Caco-2 (cell line): ENCODE results near the gene ANKFN1. TPM values are rescaled to one million over a fixed set of nuclear protein-coding genes. Genes with fewer than 3 reads are reported as not detected.
A peak's percentile ranks its signal among the peaks of the same experiment; 100 is the strongest.

Experiments used
- BruUV-seq: library from RNA; stranded (reverse); fragments of 400-500 nt; replicated peaks from 2 replicates; lab custom pipeline; 2021; lab: Mats Ljungman, UMichigan
- CTCF ChIA-PET: fragments of 300-600 bp; sonication (Branson Sonifier 250); formaldehyde crosslinking; loops from one replicate; lab custom pipeline; 2022; ENCODE audit warnings: antibody characterized with exemption; lab: Charles Lee
- POLR2A ChIA-PET: fragments of 300-600 bp; sonication (Branson Sonifier 250); formaldehyde crosslinking; loops from one replicate; lab custom pipeline; 2022; ENCODE audit warnings: antibody characterized with exemption; lab: Charles Lee
- DNase-seq, 2 experiments: peaks; one replicate each; pipeline versions ENCODE4 v3.0.0 to v3.0.0-alpha.2; 2020 to 2022
- H3K27me3 ChIP-seq: replicated peaks from 2 replicates; pipeline ENCODE4 v1.6.0; 2011; ENCODE audit warnings: low read length; ENCODE audit not compliant: control insufficient read depth, insufficient read depth
- H3K36me3 ChIP-seq: 2 replicates; pipeline ENCODE4 v1.5.1; 2011; ENCODE audit warnings: low read length; ENCODE audit not compliant: control insufficient read depth, insufficient read depth
- H3K4me1 ChIP-seq: fragments of 250-450 bp; sonication (Bioruptor Pico); 2 replicates; pipeline ENCODE4 v1.5.1; 2020; ENCODE audit warnings: mild to moderate bottlenecking
- H3K4me3 ChIP-seq: 2 replicates; pipeline ENCODE4 v1.5.1; 2011; ENCODE audit warnings: low read depth, mild to moderate bottlenecking, control low read depth, low read length
- H3K9me3 ChIP-seq: fragments of 250-450 bp; sonication (Bioruptor Pico); 2 replicates; pipeline ENCODE4 v1.5.1; 2020; ENCODE audit warnings: mild to moderate bottlenecking, moderate library complexity
- H3K27ac Mint-ChIP-seq: one replicate; pipeline ENCODE4 v1.8.0; 2022; ENCODE audit warnings: mixed read lengths; ENCODE audit not compliant: unreplicated experiment
- H3K27me3 Mint-ChIP-seq: one replicate; pipeline ENCODE4 v1.8.0; 2022; ENCODE audit warnings: mixed read lengths; ENCODE audit not compliant: insufficient read depth, unreplicated experiment
- H3K36me3 Mint-ChIP-seq: one replicate; pipeline ENCODE4 v1.8.0; 2022; ENCODE audit warnings: mild to moderate bottlenecking, mixed read lengths; ENCODE audit not compliant: insufficient read depth, unreplicated experiment
- H3K4me1 Mint-ChIP-seq: one replicate; pipeline ENCODE4 v1.8.0; 2022; ENCODE audit warnings: low read depth, mixed read lengths; ENCODE audit not compliant: unreplicated experiment
- H3K4me3 Mint-ChIP-seq: one replicate; pipeline ENCODE4 v1.8.0; 2022; ENCODE audit warnings: mild to moderate bottlenecking, moderate library complexity, mixed read lengths; ENCODE audit not compliant: unreplicated experiment
- H3K9me3 Mint-ChIP-seq: one replicate; pipeline ENCODE4 v1.8.0; 2022; ENCODE audit warnings: mixed read lengths; ENCODE audit not compliant: unreplicated experiment
- intact Hi-C: fragments of 100-400 bp; cut with micrococcal nuclease; formaldehyde crosslinking; loops from one replicate; pipeline ENCODE4 v1.10.0; 2022; ENCODE audit not compliant: unreplicated experiment
- total RNA-seq: library from RNA; stranded (reverse); gene quantifications from 2 replicates; pipeline ENCODE4 v1.2.3, GENCODE V29; 2022
- TF ChIP-seq, protein P1 (sequence below), 2 experiments: fragments of 200-600 bp in 1 of 2; IDR thresholded peaks; 1 replicate in 1 of 2; 2 replicates in 1 of 2; pipeline versions ENCODE4 v1.5.1 to v1.8.0; 2011 to 2022; ENCODE audit warnings: antibody characterized with exemption in 1 of 2, control low read depth in 1 of 2, inconsistent platforms in 1 of 2, low read depth in 1 of 2, low read length in 1 of 2, mild to moderate bottlenecking in 1 of 2, moderate library complexity in 1 of 2; ENCODE audit not compliant: insufficient read depth in 1 of 2, severe bottlenecking in 1 of 2, unreplicated experiment in 1 of 2

Gene ANKFN1
- total RNA-seq, 1 experiment from 2014 or later: 0.34 TPM

DNA sequence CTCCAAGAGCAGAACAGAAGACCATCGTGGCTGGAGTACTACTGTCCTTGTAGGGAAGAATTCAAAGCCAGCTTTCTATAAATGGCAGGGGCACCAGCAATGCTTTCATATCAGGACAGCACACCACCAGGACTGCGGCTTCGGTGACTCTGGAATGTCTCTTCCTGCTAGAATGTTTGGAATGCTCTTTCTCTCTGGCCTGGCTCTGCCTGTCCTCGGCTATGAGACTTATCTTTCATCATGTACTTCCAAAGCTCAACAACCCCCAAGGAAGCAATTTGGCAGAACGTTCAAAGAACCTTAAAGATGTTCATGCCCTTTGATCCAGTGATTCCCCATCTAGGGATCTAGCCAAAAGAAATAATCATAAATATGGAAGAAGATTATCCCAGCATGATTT lies 387.6 kb downstream of the ANKFN1 start:
- no peaks in the 10 kb centered on the region for H3K4me1 ChIP-seq
- no peak overlapping the region for H3K4me3 Mint-ChIP-seq
- peaks cover 15% of the 10 kb centered on the region for H3K9me3 Mint-ChIP-seq
- ChIA-PET POLR2A (no interaction called here), CTCF (no interaction called here)
- no peaks in the 10 kb centered on the region for H3K27me3 ChIP-seq
- intact Hi-C loops: no loop called here
- no peak overlapping the region for H3K4me3 ChIP-seq
- H3K27ac Mint-ChIP-seq: no peak overlapping the region
- H3K4me1 Mint-ChIP-seq: no peaks in the 10 kb centered on the region
- H3K9me3 ChIP-seq: no peaks in the 10 kb centered on the region
- no peaks in the 10 kb centered on the region for H3K36me3 Mint-ChIP-seq
- TF ChIP-seq, protein P1, sequence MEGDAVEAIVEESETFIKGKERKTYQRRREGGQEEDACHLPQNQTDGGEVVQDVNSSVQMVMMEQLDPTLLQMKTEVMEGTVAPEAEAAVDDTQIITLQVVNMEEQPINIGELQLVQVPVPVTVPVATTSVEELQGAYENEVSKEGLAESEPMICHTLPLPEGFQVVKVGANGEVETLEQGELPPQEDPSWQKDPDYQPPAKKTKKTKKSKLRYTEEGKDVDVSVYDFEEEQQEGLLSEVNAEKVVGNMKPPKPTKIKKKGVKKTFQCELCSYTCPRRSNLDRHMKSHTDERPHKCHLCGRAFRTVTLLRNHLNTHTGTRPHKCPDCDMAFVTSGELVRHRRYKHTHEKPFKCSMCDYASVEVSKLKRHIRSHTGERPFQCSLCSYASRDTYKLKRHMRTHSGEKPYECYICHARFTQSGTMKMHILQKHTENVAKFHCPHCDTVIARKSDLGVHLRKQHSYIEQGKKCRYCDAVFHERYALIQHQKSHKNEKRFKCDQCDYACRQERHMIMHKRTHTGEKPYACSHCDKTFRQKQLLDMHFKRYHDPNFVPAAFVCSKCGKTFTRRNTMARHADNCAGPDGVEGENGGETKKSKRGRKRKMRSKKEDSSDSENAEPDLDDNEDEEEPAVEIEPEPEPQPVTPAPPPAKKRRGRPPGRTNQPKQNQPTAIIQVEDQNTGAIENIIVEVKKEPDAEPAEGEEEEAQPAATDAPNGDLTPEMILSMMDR (IDR thresholded peaks at IDR 0.05; ENCODE audit: insufficient read depth in 1 of 2, low read depth in 1 of 2, low read length in 1 of 2, severe bottlenecking in 1 of 2, unreplicated experiment in 1 of 2): no peak
- DNase-seq: peak; percentile 6 to 43
- H3K36me3 ChIP-seq: no peaks in the 10 kb centered on the region
- no TSS peak for BruUV-seq
- H3K27me3 Mint-ChIP-seq: peaks cover 5% of the 10 kb centered on the region

GRCh38 chr17:56543280-56543679 lies 390.0 kb downstream of the ANKFN1 start:
- H3K9me3 ChIP-seq: no peaks in the 10 kb centered on the region
- H3K4me1 ChIP-seq: no peaks in the 10 kb centered on the region
- BruUV-seq: no TSS peak
- Mint-ChIP-seq H3K27me3 (peaks cover 5% of the 10 kb centered on the region), H3K4me1 (no peaks in the 10 kb centered on the region), H3K9me3 (peaks cover 15% of the 10 kb centered on the region), H3K4me3 (no peak overlapping the region), H3K36me3 (no peaks in the 10 kb centered on the region), H3K27ac (no peak overlapping the region)
- intact Hi-C loops: no loop called here
- TF ChIP-seq, protein P1 (IDR thresholded peaks at IDR 0.05; ENCODE audit: insufficient read depth in 1 of 2, low read depth in 1 of 2, low read length in 1 of 2, severe bottlenecking in 1 of 2, unreplicated experiment in 1 of 2): no peak
- H3K4me3 ChIP-seq: no peak overlapping the region
- ChIA-PET POLR2A (no interaction called here), CTCF (interaction anchor here (0.6 kb wide), 1 partner anchor 52 kb away, joined by 3 read pairs; no protein-coding TSS in a partner anchor)
- H3K27me3 ChIP-seq: no peaks in the 10 kb centered on the region
- H3K36me3 ChIP-seq: no peaks in the 10 kb centered on the region
- DNase-seq: no peak

DNA sequence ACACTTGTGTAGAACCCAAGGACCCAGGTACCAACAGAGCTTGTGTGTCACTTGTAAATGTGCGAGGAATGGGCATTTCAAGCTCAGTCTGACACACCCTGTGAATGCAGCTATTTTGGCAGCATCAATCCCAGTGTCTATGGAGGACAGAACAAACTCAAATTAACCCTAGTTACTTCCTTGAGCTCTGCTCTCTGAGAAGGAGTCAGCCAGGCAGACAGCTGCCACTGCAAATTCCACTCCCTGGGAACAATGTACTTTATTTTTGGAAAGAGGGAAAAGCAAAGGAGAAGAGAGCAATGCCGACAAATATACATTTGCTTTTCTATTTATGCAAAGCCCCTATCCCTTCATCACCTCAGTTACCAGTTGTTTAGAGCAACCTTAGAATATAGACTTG lies 391.8 kb downstream of the ANKFN1 start:
- no TSS peak for BruUV-seq
- H3K27me3 Mint-ChIP-seq: peaks cover 2% of the 10 kb centered on the region
- H3K36me3 Mint-ChIP-seq: no peaks in the 10 kb centered on the region
- no peak overlapping the region for H3K4me3 Mint-ChIP-seq
- TF ChIP-seq, protein P1 (IDR thresholded peaks at IDR 0.05; ENCODE audit: insufficient read depth in 1 of 2, low read depth in 1 of 2, low read length in 1 of 2, severe bottlenecking in 1 of 2, unreplicated experiment in 1 of 2): no peak
- no peak overlapping the region for H3K27ac Mint-ChIP-seq
- no peaks in the 10 kb centered on the region for H3K4me1 ChIP-seq
- intact Hi-C loops: no loop called here
- no peak for DNase-seq
- H3K4me1 Mint-ChIP-seq: no peaks in the 10 kb centered on the region
- H3K36me3 ChIP-seq: no peaks in the 10 kb centered on the region
- no peak overlapping the region for H3K4me3 ChIP-seq
- H3K9me3 ChIP-seq: no peaks in the 10 kb centered on the region
- peaks cover 2% of the 10 kb centered on the region for H3K9me3 Mint-ChIP-seq
- POLR2A ChIA-PET: no interaction called here
- H3K27me3 ChIP-seq: no peaks in the 10 kb centered on the region
- CTCF ChIA-PET: no interaction called here
